ENCODE results near the gene TIPARP.

GRCh38 chr3:156631323-156631722, 43.1 kb upstream of the TIPARP start:
- TF ChIP-seq CTCF (IDR thresholded peaks at IDR 0.05) (no peak), REST (IDR thresholded peaks at IDR 0.05; ENCODE audit: insufficient read depth in 1 of 2, low read depth in 2 of 2, low read length in 1 of 2) (no peak)
